Activated T-helper 9 cell treated with anti-CD3 and anti-CD28 coated beads, Interleukin-2, amount 50 U/mL, for 16 hours (primary cell): ENCODE results near the gene EIF4G3.

ENCODE experiments used
- DNase-seq: peaks from one replicate; pipeline ENCODE4 v3.0.0-alpha.2; 2020; ENCODE audit warnings: low read depth

Gene EIF4G3

GRCh38 chr1:20993716-20994575 is 182.8 kb downstream of the EIF4G3 start:
- DNase-seq: no peak

- DNase-seq: no peak
Measured at GRCh38 chr1:20992322-20993056, 184.2 kb downstream of the EIF4G3 start.

GRCh38 chr1:20988943-20989342 is 187.8 kb downstream of the EIF4G3 start:
- no peak for DNase-seq

- no peak for DNase-seq
Measured at GRCh38 chr1:20987831-20988825, 188.6 kb downstream of the EIF4G3 start.

GRCh38 chr1:20983297-20983889 is 193.3 kb downstream of the EIF4G3 start:
- no peak for DNase-seq

- no peak for DNase-seq
Measured at GRCh38 chr1:20982316-20982715, 194.4 kb downstream of the EIF4G3 start.

- no peak for DNase-seq
Measured at GRCh38 chr1:20981915-20982314, 194.8 kb downstream of the EIF4G3 start.

- no peak for DNase-seq
Measured at GRCh38 chr1:20980051-20980450, 196.6 kb downstream of the EIF4G3 start.

GRCh38 chr1:20978413-20978812 is 198.3 kb downstream of the EIF4G3 start:
- DNase-seq: no peak

- no peak for DNase-seq
Measured at GRCh38 chr1:20975668-20976067, 201.0 kb downstream of the EIF4G3 start.

GRCh38 chr1:20974951-20975350 is 201.7 kb downstream of the EIF4G3 start:
- DNase-seq: no peak

- no peak for DNase-seq
Measured at GRCh38 chr1:20974069-20974468, 202.6 kb downstream of the EIF4G3 start.

GRCh38 chr1:20972855-20973254 is 203.8 kb downstream of the EIF4G3 start:
- DNase-seq: no peak

GRCh38 chr1:20964540-20965484 is 211.9 kb downstream of the EIF4G3 start:
- DNase-seq: no peak

- no peak for DNase-seq
Measured at GRCh38 chr1:20962576-20963258, 214.0 kb downstream of the EIF4G3 start.

- DNase-seq: no peak
Measured at GRCh38 chr1:20958430-20958829, 218.3 kb downstream of the EIF4G3 start.

- DNase-seq: no peak
Measured at GRCh38 chr1:20956272-20956671, 220.4 kb downstream of the EIF4G3 start.

GRCh38 chr1:20950679-20951078 is 226.0 kb downstream of the EIF4G3 start:
- no peak for DNase-seq

- no peak for DNase-seq
Measured at GRCh38 chr1:20949871-20950590, 226.7 kb downstream of the EIF4G3 start.
